Measurements from ENCODE around the gene FASTKD2.

The FASTKD2 gene

DNA sequence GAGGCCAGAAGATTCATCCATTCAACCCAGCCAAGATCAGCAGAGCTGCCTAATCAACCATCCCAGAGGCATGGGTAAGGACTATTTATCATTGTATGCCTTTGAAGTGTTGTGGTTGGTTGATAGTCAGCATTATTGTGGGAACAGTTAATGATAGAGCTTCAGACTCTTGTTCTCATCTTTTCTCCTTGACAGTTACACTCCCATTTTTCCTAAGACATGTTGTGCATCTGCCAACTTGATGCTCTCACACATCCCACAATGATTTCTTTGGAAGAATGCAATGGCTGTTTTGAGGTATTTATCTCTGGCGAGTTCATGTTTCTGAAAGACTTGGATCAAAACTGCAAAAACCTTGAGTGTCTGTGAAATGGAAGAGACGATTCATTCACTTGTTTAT is 55.4 kb downstream of the FASTKD2 start:
- no peaks in the 10 kb centered on the region for H3K36me3 ChIP-seq (ENCODE audit: control insufficient read depth, low read depth, low read length)
- H3K9ac ChIP-seq (ENCODE audit: low read length), result no peak overlapping the region
- H3K27me3 ChIP-seq (ENCODE audit: control insufficient read depth, insufficient read depth, low read length), result no peaks in the 10 kb centered on the region
- H3K27ac ChIP-seq (ENCODE audit: low read length), result no peak overlapping the region
- no peaks in the 10 kb centered on the region for H3K9me3 ChIP-seq (ENCODE audit: control insufficient read depth, low read depth, low read length)
- H3K4me3 ChIP-seq (ENCODE audit: low read length), result no peak overlapping the region
- H3K4me1 ChIP-seq (ENCODE audit: control insufficient read depth, low read depth, low read length), result no peaks in the 10 kb centered on the region

DNA sequence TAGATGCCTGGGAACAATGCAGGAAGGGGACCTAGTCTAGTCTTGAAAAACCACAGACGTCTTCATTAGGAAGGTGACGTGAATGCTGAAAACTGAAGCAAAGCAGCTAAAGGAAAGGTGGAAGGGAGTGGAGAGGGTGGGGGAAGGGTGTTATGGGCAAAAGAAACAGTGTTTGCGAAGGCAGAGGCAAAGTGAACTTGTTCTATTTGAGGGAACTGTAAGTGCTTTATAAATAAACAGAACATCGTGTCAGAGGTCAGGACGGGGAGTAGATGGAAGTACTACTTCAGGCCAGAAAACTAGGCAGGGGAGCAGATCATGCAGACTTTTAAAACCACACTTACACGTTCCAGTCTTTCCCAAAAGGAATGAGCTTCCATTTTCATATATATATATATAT is 57.8 kb downstream of the FASTKD2 start:
- Histone ChIP-seq H3K27ac (ENCODE audit: low read length) (no peak overlapping the region), H3K27me3 (ENCODE audit: control insufficient read depth, insufficient read depth, low read length) (no peaks in the 10 kb centered on the region), H3K4me3 (ENCODE audit: low read length) (no peak overlapping the region), H3K36me3 (ENCODE audit: control insufficient read depth, low read depth, low read length) (no peaks in the 10 kb centered on the region), H3K9me3 (ENCODE audit: control insufficient read depth, low read depth, low read length) (no peaks in the 10 kb centered on the region), H3K9ac (ENCODE audit: low read length) (no peak overlapping the region), H3K4me1 (ENCODE audit: control insufficient read depth, low read depth, low read length) (no peaks in the 10 kb centered on the region)

DNA sequence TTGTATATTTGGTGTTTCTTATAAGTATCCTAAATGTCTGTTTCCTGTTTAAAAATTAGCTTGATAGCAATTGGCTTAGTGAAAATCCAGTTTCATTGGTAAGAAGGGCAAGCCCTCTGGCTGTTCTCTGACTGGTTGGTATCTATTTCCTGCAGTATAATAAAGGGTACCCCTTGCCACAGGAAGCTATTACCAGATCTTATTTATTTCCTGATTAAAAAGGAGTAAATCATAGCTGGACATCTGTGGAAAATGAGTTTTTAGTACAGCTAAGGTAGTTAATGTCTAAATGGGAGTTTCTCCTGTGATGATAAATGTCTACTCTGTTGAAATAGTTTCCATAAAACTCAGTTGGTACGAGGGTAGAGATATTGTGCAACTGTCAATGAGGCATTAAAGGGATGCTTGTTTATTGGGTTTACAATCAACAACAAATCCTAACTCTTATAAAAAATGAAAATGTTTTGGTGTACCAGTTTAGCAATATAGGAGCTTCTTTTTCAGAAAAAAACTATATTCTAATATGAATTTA is 58.7 kb downstream of the FASTKD2 start:
- Histone ChIP-seq H3K27ac (ENCODE audit: low read length) (no peak overlapping the region), H3K27me3 (ENCODE audit: control insufficient read depth, insufficient read depth, low read length) (no peaks in the 10 kb centered on the region), H3K4me1 (ENCODE audit: control insufficient read depth, low read depth, low read length) (no peaks in the 10 kb centered on the region), H3K36me3 (ENCODE audit: control insufficient read depth, low read depth, low read length) (no peaks in the 10 kb centered on the region), H3K9ac (ENCODE audit: low read length) (no peak overlapping the region), H3K9me3 (ENCODE audit: control insufficient read depth, low read depth, low read length) (no peaks in the 10 kb centered on the region), H3K4me3 (ENCODE audit: low read length) (no peak overlapping the region)

DNA sequence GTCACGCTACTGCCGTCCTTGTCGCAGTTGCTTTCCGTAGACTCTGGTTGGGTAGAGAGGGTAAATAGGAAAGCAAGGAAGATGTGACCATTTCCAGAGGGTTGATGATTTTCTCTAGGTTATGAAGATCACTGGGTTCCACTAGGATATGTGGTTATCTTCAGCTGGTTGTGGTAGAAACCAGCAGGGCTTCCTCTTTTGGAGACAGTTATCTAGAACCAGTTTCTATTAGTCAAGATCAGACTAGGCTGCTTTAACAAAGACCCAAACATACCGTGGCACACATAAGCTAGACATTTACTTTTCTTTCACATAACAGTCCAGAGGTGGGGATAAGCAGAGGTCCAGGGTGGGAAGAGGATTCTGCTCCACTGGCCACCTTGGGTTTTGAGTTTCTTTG is 59.6 kb downstream of the FASTKD2 start:
- Histone ChIP-seq H3K36me3 (ENCODE audit: control insufficient read depth, low read depth, low read length) (no peaks in the 10 kb centered on the region), H3K27me3 (ENCODE audit: control insufficient read depth, insufficient read depth, low read length) (no peaks in the 10 kb centered on the region), H3K27ac (ENCODE audit: low read length) (no peak overlapping the region), H3K4me1 (ENCODE audit: control insufficient read depth, low read depth, low read length) (no peaks in the 10 kb centered on the region), H3K4me3 (ENCODE audit: low read length) (no peak overlapping the region), H3K9ac (ENCODE audit: low read length) (no peak overlapping the region), H3K9me3 (ENCODE audit: control insufficient read depth, low read depth, low read length) (no peaks in the 10 kb centered on the region)

DNA sequence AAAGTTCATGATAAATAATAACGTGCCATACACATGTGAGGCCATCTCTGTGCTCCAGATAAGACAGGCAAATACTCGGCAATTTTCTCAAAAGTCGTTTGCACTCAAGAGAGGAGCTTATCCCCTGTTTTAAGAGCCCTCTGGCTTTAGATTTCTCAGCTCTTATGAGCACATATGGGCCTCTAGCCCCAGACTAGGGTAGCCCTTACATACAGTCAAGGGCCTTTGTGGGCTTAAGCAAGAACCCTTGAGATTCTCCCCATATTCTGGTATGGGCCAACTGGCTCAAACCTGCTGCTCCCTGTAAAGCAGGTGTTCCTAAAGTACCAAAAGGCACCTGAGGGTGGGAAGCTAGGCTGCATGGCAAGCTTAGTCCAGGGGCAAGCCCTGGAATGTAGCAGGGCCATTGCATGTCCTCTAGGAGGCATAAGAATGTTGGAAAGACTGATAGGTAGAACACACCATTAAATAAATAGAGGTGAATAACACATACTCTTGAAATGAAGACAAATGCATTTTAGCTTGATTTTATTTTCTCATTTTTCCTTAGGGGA is 66.1 kb downstream of the FASTKD2 start:
- peaks cover 6% of the 10 kb centered on the region for H3K9me3 ChIP-seq (ENCODE audit: control insufficient read depth, low read depth, low read length)
- no peaks in the 10 kb centered on the region for H3K4me1 ChIP-seq (ENCODE audit: control insufficient read depth, low read depth, low read length)
- no peak overlapping the region for H3K27ac ChIP-seq (ENCODE audit: low read length)
- no peaks in the 10 kb centered on the region for H3K27me3 ChIP-seq (ENCODE audit: control insufficient read depth, insufficient read depth, low read length)
- no peak overlapping the region for H3K9ac ChIP-seq (ENCODE audit: low read length)
- no peak overlapping the region for H3K4me3 ChIP-seq (ENCODE audit: low read length)
- no peaks in the 10 kb centered on the region for H3K36me3 ChIP-seq (ENCODE audit: control insufficient read depth, low read depth, low read length)

DNA sequence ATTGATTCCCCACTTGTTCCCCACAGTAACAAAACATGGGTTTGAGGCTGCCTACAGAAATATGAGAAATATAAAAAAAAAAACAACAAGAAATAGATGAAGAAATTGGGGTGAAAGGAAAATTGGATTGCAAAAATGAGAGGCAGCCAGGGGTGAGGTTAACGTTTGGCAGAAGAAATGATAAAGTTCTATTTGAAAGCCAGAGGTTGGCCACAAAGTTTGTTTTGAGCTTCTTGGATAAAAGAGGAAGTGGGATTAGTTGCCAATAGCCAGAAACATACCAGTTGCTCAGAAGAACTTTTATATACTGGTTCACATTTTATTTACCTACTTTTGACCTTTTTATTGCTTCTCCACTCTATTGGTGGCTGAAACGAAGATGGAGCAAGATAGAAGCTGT is 67.5 kb downstream of the FASTKD2 start:
- Histone ChIP-seq H3K4me3 (ENCODE audit: low read length) (no peak overlapping the region), H3K4me1 (ENCODE audit: control insufficient read depth, low read depth, low read length) (no peaks in the 10 kb centered on the region), H3K27ac (ENCODE audit: low read length) (no peak overlapping the region), H3K9me3 (ENCODE audit: control insufficient read depth, low read depth, low read length) (peaks cover 6% of the 10 kb centered on the region), H3K9ac (ENCODE audit: low read length) (no peak overlapping the region), H3K27me3 (ENCODE audit: control insufficient read depth, insufficient read depth, low read length) (no peaks in the 10 kb centered on the region), H3K36me3 (ENCODE audit: control insufficient read depth, low read depth, low read length) (no peaks in the 10 kb centered on the region)

DNA sequence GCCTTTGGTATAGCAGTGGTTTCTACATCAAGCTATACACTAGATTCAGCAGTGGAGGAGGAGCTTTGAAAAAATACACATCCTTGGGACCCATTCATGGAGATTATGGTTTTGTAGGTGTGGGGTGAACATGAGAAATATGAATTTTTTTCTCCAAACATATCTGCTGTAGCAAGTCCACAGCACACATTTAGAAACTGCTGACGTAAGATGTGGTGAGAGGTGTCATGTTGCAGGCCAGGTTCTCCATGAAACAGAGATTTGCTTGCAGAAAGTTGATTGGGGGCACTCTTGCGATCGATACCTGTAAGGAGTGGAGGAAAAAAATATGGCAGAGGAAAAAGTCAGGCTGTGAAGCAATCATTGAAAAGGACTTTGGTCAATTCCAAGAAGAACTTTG is 67.9 kb downstream of the FASTKD2 start:
- H3K9me3 ChIP-seq (ENCODE audit: control insufficient read depth, low read depth, low read length), result peaks cover 6% of the 10 kb centered on the region
- no peaks in the 10 kb centered on the region for H3K27me3 ChIP-seq (ENCODE audit: control insufficient read depth, insufficient read depth, low read length)
- no peak overlapping the region for H3K9ac ChIP-seq (ENCODE audit: low read length)
- H3K4me1 ChIP-seq (ENCODE audit: control insufficient read depth, low read depth, low read length), result no peaks in the 10 kb centered on the region
- H3K4me3 ChIP-seq (ENCODE audit: low read length), result no peak overlapping the region
- H3K27ac ChIP-seq (ENCODE audit: low read length), result no peak overlapping the region
- no peaks in the 10 kb centered on the region for H3K36me3 ChIP-seq (ENCODE audit: control insufficient read depth, low read depth, low read length)

DNA sequence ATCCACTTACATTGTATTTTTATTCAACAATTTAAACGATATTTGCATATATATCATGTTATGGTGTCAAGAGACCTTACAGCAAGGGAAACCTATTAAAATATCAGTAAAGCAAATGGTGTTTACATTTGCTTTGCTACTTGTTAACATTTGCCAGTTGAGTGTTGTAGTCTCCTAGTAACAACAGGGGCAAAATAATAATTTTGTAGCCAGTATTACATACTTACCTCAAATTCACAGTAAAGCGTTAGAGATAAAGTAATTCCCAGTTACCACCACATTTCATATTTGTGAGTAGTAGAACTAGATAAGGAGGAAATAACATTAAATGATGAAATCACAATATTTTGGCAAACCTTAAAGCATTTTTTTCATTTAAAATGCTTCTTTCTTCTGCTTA is 71.3 kb downstream of the FASTKD2 start:
- H3K4me3 ChIP-seq (ENCODE audit: low read length), result no peak overlapping the region
- no peaks in the 10 kb centered on the region for H3K27me3 ChIP-seq (ENCODE audit: control insufficient read depth, insufficient read depth, low read length)
- H3K27ac ChIP-seq (ENCODE audit: low read length), result no peak overlapping the region
- no peaks in the 10 kb centered on the region for H3K36me3 ChIP-seq (ENCODE audit: control insufficient read depth, low read depth, low read length)
- no peaks in the 10 kb centered on the region for H3K4me1 ChIP-seq (ENCODE audit: control insufficient read depth, low read depth, low read length)
- H3K9ac ChIP-seq (ENCODE audit: low read length), result no peak overlapping the region
- peaks cover 6% of the 10 kb centered on the region for H3K9me3 ChIP-seq (ENCODE audit: control insufficient read depth, low read depth, low read length)

DNA sequence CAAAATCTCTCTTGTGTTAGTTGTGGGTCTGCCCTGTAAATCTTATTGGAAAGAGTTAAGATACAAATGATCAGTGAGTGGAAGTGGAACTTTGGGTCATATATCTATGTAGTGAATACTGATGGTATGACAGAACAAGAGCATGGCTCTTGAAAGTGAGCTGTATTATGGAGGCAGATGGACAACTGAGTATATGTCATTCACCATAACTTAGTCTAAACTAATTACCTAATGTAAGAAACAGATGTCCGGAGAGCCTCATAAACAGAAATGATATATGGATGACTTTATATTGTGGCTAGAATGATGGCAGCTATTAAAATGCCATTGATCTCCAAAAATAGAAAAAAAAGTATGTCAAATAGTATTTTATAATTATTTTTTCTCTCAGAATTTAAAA is 72.4 kb downstream of the FASTKD2 start:
- Histone ChIP-seq H3K27me3 (ENCODE audit: control insufficient read depth, insufficient read depth, low read length) (no peaks in the 10 kb centered on the region), H3K4me1 (ENCODE audit: control insufficient read depth, low read depth, low read length) (no peaks in the 10 kb centered on the region), H3K36me3 (ENCODE audit: control insufficient read depth, low read depth, low read length) (no peaks in the 10 kb centered on the region), H3K4me3 (ENCODE audit: low read length) (no peak overlapping the region), H3K9me3 (ENCODE audit: control insufficient read depth, low read depth, low read length) (peaks cover 6% of the 10 kb centered on the region), H3K9ac (ENCODE audit: low read length) (no peak overlapping the region), H3K27ac (ENCODE audit: low read length) (no peak overlapping the region)

DNA sequence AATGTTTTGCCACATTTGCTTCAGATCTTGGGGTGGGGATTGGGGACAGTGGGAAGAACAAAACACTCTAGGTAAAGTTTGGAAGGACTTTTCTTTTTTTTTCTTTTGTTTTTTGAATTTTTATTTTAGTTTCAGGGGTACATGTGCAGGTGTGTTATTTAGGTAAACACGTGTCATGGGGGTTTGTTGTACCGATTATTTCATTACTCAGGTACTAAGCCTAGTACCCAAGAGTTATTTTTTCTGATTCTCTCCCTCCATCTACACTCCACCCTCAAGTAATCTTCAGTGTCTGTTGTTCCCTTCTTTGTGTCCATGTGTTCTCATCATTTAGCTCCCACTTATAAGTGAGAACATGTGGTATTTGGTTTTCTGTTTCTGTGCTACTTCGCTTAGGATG is 73.3 kb downstream of the FASTKD2 start:
- Histone ChIP-seq H3K9me3 (ENCODE audit: control insufficient read depth, low read depth, low read length) (peaks cover 2% of the 10 kb centered on the region), H3K9ac (ENCODE audit: low read length) (no peak overlapping the region), H3K36me3 (ENCODE audit: control insufficient read depth, low read depth, low read length) (no peaks in the 10 kb centered on the region), H3K27me3 (ENCODE audit: control insufficient read depth, insufficient read depth, low read length) (no peaks in the 10 kb centered on the region), H3K4me1 (ENCODE audit: control insufficient read depth, low read depth, low read length) (no peaks in the 10 kb centered on the region), H3K4me3 (ENCODE audit: low read length) (no peak overlapping the region), H3K27ac (ENCODE audit: low read length) (no peak overlapping the region)

DNA sequence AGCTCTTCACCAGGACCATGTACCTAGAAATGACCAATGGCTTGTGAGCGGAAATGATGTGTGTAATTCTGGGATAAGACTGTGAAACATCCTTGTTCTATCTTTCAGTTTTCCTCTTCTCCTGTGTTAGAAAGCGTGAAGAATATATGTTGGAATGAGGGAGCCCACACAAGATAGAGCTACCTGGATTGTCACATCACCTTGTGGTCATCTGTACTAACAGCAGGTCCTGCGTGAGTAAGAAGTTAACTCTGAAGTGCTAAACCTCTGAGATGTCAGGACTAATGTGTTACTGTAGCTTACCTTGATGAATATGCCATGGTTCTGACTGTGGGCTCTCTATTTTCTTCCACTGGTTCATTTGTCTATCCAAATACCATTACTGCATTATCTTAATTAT is 75.6 kb downstream of the FASTKD2 start:
- no peak overlapping the region for H3K9ac ChIP-seq (ENCODE audit: low read length)
- no peaks in the 10 kb centered on the region for H3K36me3 ChIP-seq (ENCODE audit: control insufficient read depth, low read depth, low read length)
- H3K27me3 ChIP-seq (ENCODE audit: control insufficient read depth, insufficient read depth, low read length), result no peaks in the 10 kb centered on the region
- H3K4me1 ChIP-seq (ENCODE audit: control insufficient read depth, low read depth, low read length), result no peaks in the 10 kb centered on the region
- no peaks in the 10 kb centered on the region for H3K9me3 ChIP-seq (ENCODE audit: control insufficient read depth, low read depth, low read length)
- H3K4me3 ChIP-seq (ENCODE audit: low read length), result no peak overlapping the region
- no peak overlapping the region for H3K27ac ChIP-seq (ENCODE audit: low read length)
